Stomach (tissue), 4 donors: ENCODE data around the gene ULBP1.
"Not testable (repeated sequence)": the region's sequence is repeated elsewhere in the genome, so short reads cannot be mapped to it uniquely, and the experiment has no call there.

ENCODE experiments used
- CTCF ChIP-seq, 7 experiments: fragments of 450-650 bp in 4 of 7; fragments of 200-600 bp in 3 of 7; sonication (generic) in 3 of 7; IDR thresholded peaks; one replicate each; pipeline ENCODE4 v1.5.1; 2016 to 2019; ENCODE audit warnings: antibody characterized with exemption in 7 of 7, control low read depth in 2 of 7, mild to moderate bottlenecking in 1 of 7
- EP300 ChIP-seq: sonication (generic); formaldehyde crosslinking; IDR thresholded peaks from one replicate; pipeline ENCODE4 v1.6.1; 2017; ENCODE audit warnings: antibody characterized with exemption
- POLR2A ChIP-seq, 4 donors: fragments of 450-650 bp; IDR thresholded peaks; one replicate each; pipeline ENCODE4 v1.6.1; 2016; ENCODE audit warnings: antibody characterized with exemption in 4 of 4, control low read depth in 2 of 4, mild to moderate bottlenecking in 1 of 4, moderate library complexity in 1 of 4
- POLR2AphosphoS5 ChIP-seq, 3 donors: sonication (generic); formaldehyde crosslinking; IDR thresholded peaks; one replicate each; pipeline ENCODE4 v1.6.1; 2016; ENCODE audit warnings: antibody characterized with exemption in 3 of 3

- TF ChIP-seq EP300; CTCF (IDR thresholded peaks at IDR 0.05); POLR2AphosphoS5 (IDR thresholded peaks at IDR 0.05); POLR2A (IDR thresholded peaks at IDR 0.05): not testable (repeated sequence)
Measured at GRCh38 chr6:149967999-149968398, 4.3 kb downstream of the ULBP1 start.
